Measurements from ENCODE around the gene CTNND1. TPM values are rescaled to one million over a fixed set of nuclear protein-coding genes. Genes with fewer than 3 reads are reported as not detected.

CTNND1 gene
- total RNA-seq, 1 donor = 83.1 TPM

- TF ChIP-seq CTCF (IDR thresholded peaks at IDR 0.05; ENCODE audit: insufficient read depth, low read length) = no peak
- no peak overlapping the region for H3K4me3 ChIP-seq (ENCODE audit: low read depth, low read length)
- no peak for DNase-seq (ENCODE audit: low read depth)
Measured at GRCh38 chr11:57842873-57843272, 81.3 kb downstream of the CTNND1 start.

DNA sequence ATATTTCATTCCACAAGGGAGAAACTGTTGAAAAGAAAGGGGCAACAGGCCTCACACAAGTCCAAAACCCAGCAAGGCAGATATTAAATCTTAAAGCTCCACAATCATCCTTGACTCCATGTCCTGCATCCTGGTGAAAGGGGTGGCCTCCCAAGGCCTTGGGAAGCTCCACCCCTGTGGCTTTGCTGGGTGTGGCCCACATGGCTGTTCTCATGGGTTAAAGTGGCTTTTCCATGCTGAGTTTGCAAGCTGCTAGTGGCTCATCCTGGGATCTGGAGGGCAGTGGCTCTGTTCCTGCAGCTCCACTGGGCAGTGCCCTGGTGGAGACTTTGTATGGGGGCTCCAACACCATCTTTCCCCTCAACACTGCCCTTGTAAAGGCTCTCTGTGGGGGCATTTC lies 106.4 kb downstream of the CTNND1 start:
- H3K4me3 ChIP-seq (ENCODE audit: low read depth, low read length) = no peak overlapping the region
- no peak for TF ChIP-seq CTCF (IDR thresholded peaks at IDR 0.05; ENCODE audit: insufficient read depth, low read length)
- no peak for DNase-seq (ENCODE audit: low read depth)

- TF ChIP-seq CTCF (IDR thresholded peaks at IDR 0.05; ENCODE audit: insufficient read depth, low read length) = no peak
- H3K4me3 ChIP-seq (ENCODE audit: low read depth, low read length) = no peak overlapping the region
- DNase-seq (ENCODE audit: low read depth) = no peak
Measured at GRCh38 chr11:57868491-57868890, 106.9 kb downstream of the CTNND1 start.

Small RNA genes within 50 kb of the gene (small RNA-seq; reads per million reads assigned to genes)
- gene AP001931.1 (not detected), gene TMX2-CTNND1 (not detected)

Other genes with a start within 250 kb of the CTNND1 start
- gene SLC43A1, start 246.1 kb upstream of the CTNND1 start, total RNA-seq (ENCODE audit: low replicate concordance) = 11.4 and 15.3 TPM in 2 replicates
- gene TIMM10, start 231.0 kb upstream of the CTNND1 start, total RNA-seq (ENCODE audit: low replicate concordance) = 32.1 and 77.5 TPM in 2 replicates
- gene SMTNL1, start 224.2 kb upstream of the CTNND1 start, total RNA-seq (ENCODE audit: low replicate concordance) = not detected in 2 replicates
- 30.6 and 41.1 TPM in 2 replicates for gene UBE2L6, start 194.1 kb upstream of the CTNND1 start, total RNA-seq (ENCODE audit: low replicate concordance)
- gene SERPING1, start 164.1 kb upstream of the CTNND1 start, total RNA-seq (ENCODE audit: low replicate concordance) = 64.9 and 77.0 TPM in 2 replicates
- gene YPEL4, start 111.9 kb upstream of the CTNND1 start, total RNA-seq (ENCODE audit: low replicate concordance) = 1.4 and 1.7 TPM in 2 replicates
- 12.6 and 16.2 TPM in 2 replicates for gene CLP1, start 104.0 kb upstream of the CTNND1 start, total RNA-seq (ENCODE audit: low replicate concordance)
- gene ZDHHC5, start 93.7 kb upstream of the CTNND1 start, total RNA-seq (ENCODE audit: low replicate concordance) = 30.0 and 49.6 TPM in 2 replicates
- gene MED19, start 49.6 kb upstream of the CTNND1 start, total RNA-seq (ENCODE audit: low replicate concordance) = 2.6 and 16.9 TPM in 2 replicates
- gene TMX2, start 49.2 kb upstream of the CTNND1 start, total RNA-seq (ENCODE audit: low replicate concordance) = 46.9 and 66.6 TPM in 2 replicates
- gene SELENOH, start 20.3 kb upstream of the CTNND1 start, total RNA-seq (ENCODE audit: low replicate concordance) = 63.4 and 139 TPM in 2 replicates
- gene BTBD18, start 10.0 kb upstream of the CTNND1 start, total RNA-seq (ENCODE audit: low replicate concordance) = 0.09 TPM in 1 of 2 replicates, not detected in the other

Data from fibroblast of the aortic adventitia (primary cell).